BLaER1 treated with 17β-estradiol and CSF1 and Interleukin-3, amounts not matched to agents 10 nM and 100 nM (cell line): ENCODE measurements around the gene SZT2.

Experiments used
- H3K27ac ChIP-seq, 11 experiments: shearing (Covaris generic); formaldehyde crosslinking; 2 replicates each; pipeline ENCODE4 v1.8.1; 2022
- H3K27me3 ChIP-seq, 11 experiments: shearing (Covaris generic); formaldehyde crosslinking; 2 replicates each; pipeline ENCODE4 v1.8.1; 2022
- H3K36me3 ChIP-seq, 11 experiments: shearing (Covaris generic); formaldehyde crosslinking; 2 replicates each; pipeline ENCODE4 v1.8.1; 2022
- H3K4me1 ChIP-seq, 10 experiments: shearing (Covaris generic); formaldehyde crosslinking; 2 replicates each; pipeline ENCODE4 v1.8.1; 2022
- H3K4me2 ChIP-seq, 11 experiments: shearing (Covaris generic); formaldehyde crosslinking; 2 replicates each; pipeline ENCODE4 v1.8.1; 2022
- H3K4me3 ChIP-seq, 10 experiments: shearing (Covaris generic); formaldehyde crosslinking; 2 replicates each; pipeline ENCODE4 v1.8.1; 2022
- H3K9ac ChIP-seq, 11 experiments: shearing (Covaris generic); formaldehyde crosslinking; 2 replicates each; pipeline ENCODE4 v1.8.1; 2022
- H3K9me3 ChIP-seq, 11 experiments: shearing (Covaris generic); formaldehyde crosslinking; replicated peaks in 1 of 11; 2 replicates each; pipeline ENCODE4 v1.8.1; 2022
- H4K20me1 ChIP-seq, 11 experiments: shearing (Covaris generic); formaldehyde crosslinking; 2 replicates each; pipeline ENCODE4 v1.8.1; 2022
- Cebpa-rat ChIP-seq, 11 experiments: shearing (Covaris generic); IDR thresholded peaks; 2 replicates each; pipeline ENCODE4 v1.8.1; 2022

Gene SZT2

GRCh38 chr1:43444151-43444828 is 54.6 kb downstream of the SZT2 start:
- Histone ChIP-seq H3K36me3 (peaks cover 89 to 100% (median 97%) of the 10 kb centered on the region in 11 experiments), H3K4me3 (no peak overlapping the region), H4K20me1 (peaks cover 0 to 62% (median 0%) of the 10 kb centered on the region in 11 experiments; a peak in 5 of 22 replicates), H3K4me2 (no peak overlapping the region), H3K4me1 (no peaks in the 10 kb centered on the region), H3K9ac (no peak overlapping the region), H3K9me3 (no peaks in the 10 kb centered on the region), H3K27me3 (no peaks in the 10 kb centered on the region), H3K27ac (no peak overlapping the region)
- no peak for TF ChIP-seq Cebpa-rat (IDR thresholded peaks at IDR 0.05)

- Histone ChIP-seq H3K4me3 (no peak overlapping the region), H3K27me3 (no peaks in the 10 kb centered on the region), H3K4me1 (no peaks in the 10 kb centered on the region), H3K4me2 (no peak overlapping the region), H3K36me3 (peaks cover 89 to 100% (median 97%) of the 10 kb centered on the region in 11 experiments), H3K27ac (no peak overlapping the region), H3K9me3 (no peaks in the 10 kb centered on the region), H3K9ac (no peak overlapping the region; a peak in 1 of 22 replicates), H4K20me1 (peaks cover 0 to 62% (median 0%) of the 10 kb centered on the region in 11 experiments; a peak in 5 of 22 replicates)
- TF ChIP-seq Cebpa-rat (IDR thresholded peaks at IDR 0.05): no peak
Observed at GRCh38 chr1:43444836-43445235, 55.1 kb downstream of the SZT2 start.

- H3K4me2 ChIP-seq: no peak overlapping the region
- TF ChIP-seq Cebpa-rat (IDR thresholded peaks at IDR 0.05): no peak
Observed at GRCh38 chr1:43445606-43446387, 56.1 kb downstream of the SZT2 start.

GRCh38 chr1:43446388-43446740 is 56.7 kb downstream of the SZT2 start:
- no peaks in the 10 kb centered on the region for H3K9me3 ChIP-seq
- peaks cover 0 to 76% (median 0%) of the 10 kb centered on the region in 11 experiments; a peak in 5 of 22 replicates for H4K20me1 ChIP-seq
- H3K4me2 ChIP-seq: no peak overlapping the region
- H3K27me3 ChIP-seq: no peaks in the 10 kb centered on the region
- H3K36me3 ChIP-seq: peaks cover 92 to 100% (median 97%) of the 10 kb centered on the region in 11 experiments
- TF ChIP-seq Cebpa-rat (IDR thresholded peaks at IDR 0.05): no peak
- 0 out of 20 replicates have a peak, but pooled peaks cover 0 to under 1% (median 0%) of the 10 kb centered on the region in 10 experiments for H3K4me1 ChIP-seq
- H3K4me3 ChIP-seq: no peak overlapping the region
- no peak overlapping the region for H3K9ac ChIP-seq
- H3K27ac ChIP-seq: no peak overlapping the region

More at GRCh38 chr1:43445606-43446387, 56.1 kb downstream of the SZT2 start:
- Histone ChIP-seq H3K36me3 (peaks cover 90 to 100% (median 97%) of the 10 kb centered on the region in 11 experiments), H3K4me3 (no peak overlapping the region), H3K4me1 (no peaks in the 10 kb centered on the region), H3K27me3 (no peaks in the 10 kb centered on the region), H3K9me3 (no peaks in the 10 kb centered on the region), H3K9ac (no peak overlapping the region), H4K20me1 (peaks cover 0 to 71% (median 0%) of the 10 kb centered on the region in 11 experiments; a peak in 4 of 22 replicates), H3K27ac (no peak overlapping the region)

GRCh38 chr1:43446881-43447835 is 57.5 kb downstream of the SZT2 start:
- Histone ChIP-seq H3K9ac (no peak overlapping the region), H3K4me1 (peaks cover 0 to 8% (median 2%) of the 10 kb centered on the region in 10 experiments; a peak in 6 of 20 replicates), H3K27ac (no peak overlapping the region), H3K36me3 (peaks cover 91 to 100% (median 100%) of the 10 kb centered on the region in 11 experiments), H3K4me3 (no peak overlapping the region), H3K9me3 (no peaks in the 10 kb centered on the region), H4K20me1 (peaks cover 0 to 84% (median 2%) of the 10 kb centered on the region in 11 experiments; a peak in 5 of 22 replicates), H3K4me2 (no peak overlapping the region), H3K27me3 (no peaks in the 10 kb centered on the region)
- TF ChIP-seq Cebpa-rat (IDR thresholded peaks at IDR 0.05): no peak

- peaks cover 84 to 96% (median 93%) of the 10 kb centered on the region in 11 experiments for H3K36me3 ChIP-seq
- no peak overlapping the region for H3K9ac ChIP-seq
- no peaks in the 10 kb centered on the region for H3K27me3 ChIP-seq
- peaks cover 0 to 15% (median 11%) of the 10 kb centered on the region in 10 experiments; a peak in 11 of 20 replicates for H3K4me1 ChIP-seq
- no peaks in the 10 kb centered on the region for H3K9me3 ChIP-seq
- TF ChIP-seq Cebpa-rat (IDR thresholded peaks at IDR 0.05): no peak
- H3K4me3 ChIP-seq: no peak overlapping the region
- H3K4me2 ChIP-seq: no peak overlapping the region
- H3K27ac ChIP-seq: no peak overlapping the region
- peaks cover 0 to 86% (median 3%) of the 10 kb centered on the region in 11 experiments; a peak in 5 of 22 replicates for H4K20me1 ChIP-seq
Observed at GRCh38 chr1:43447891-43448708, 58.4 kb downstream of the SZT2 start.

GRCh38 chr1:43448955-43449707 is 59.4 kb downstream of the SZT2 start:
- Histone ChIP-seq H3K27ac (no peak overlapping the region), H3K9ac (no peak overlapping the region), H3K4me2 (no peak overlapping the region), H3K36me3 (peaks cover 74 to 85% (median 82%) of the 10 kb centered on the region in 11 experiments), H3K27me3 (no peaks in the 10 kb centered on the region), H3K4me1 (peaks cover 2 to 20% (median 16%) of the 10 kb centered on the region in 10 experiments), H3K9me3 (no peaks in the 10 kb centered on the region), H3K4me3 (no peak overlapping the region), H4K20me1 (peaks cover 0 to 76% (median 3%) of the 10 kb centered on the region in 11 experiments; a peak in 5 of 22 replicates)
- TF ChIP-seq Cebpa-rat (IDR thresholded peaks at IDR 0.05): no peak
